PC-9 (cell line): ENCODE measurements around the gene TMEM59L. TPM values are rescaled to one million over a fixed set of nuclear protein-coding genes. Genes with fewer than 3 reads are reported as not detected.
A peak's percentile ranks its signal among the peaks of the same experiment; 100 is the strongest.

Experiments used
- BruUV-seq: library from RNA; stranded (reverse); fragments of 400-500 nt; replicated peaks from 2 replicates; lab custom pipeline; 2021; lab: Mats Ljungman, UMichigan
- CTCF ChIA-PET: fragments of 300-600 bp; sonication (Branson Sonifier 250); formaldehyde crosslinking; loops from one replicate; lab custom pipeline; 2022; ENCODE audit warnings: antibody characterized with exemption; lab: Charles Lee
- POLR2A ChIA-PET: fragments of 300-600 bp; sonication (Branson Sonifier 250); formaldehyde crosslinking; loops from one replicate; lab custom pipeline; 2022; ENCODE audit warnings: antibody characterized with exemption; ENCODE audit not compliant: unreplicated experiment; lab: Charles Lee
- DNase-seq, 2 experiments: peaks; one replicate each; pipeline versions ENCODE4 v3.0.0 to v3.0.0-alpha.2; 2015 to 2022; ENCODE audit warnings: mixed read lengths in 1 of 2
- H2AFZ ChIP-seq: fragments of 200-600 bp; sonication (generic); 2 replicates; pipeline ENCODE4 v1.8.1; 2017; ENCODE audit warnings: antibody characterized with exemption
- H3F3A ChIP-seq: fragments of 200-600 bp; sonication (generic); 2 replicates; pipeline ENCODE4 v1.8.1; 2017; ENCODE audit warnings: antibody characterized with exemption, mild to moderate bottlenecking, low read depth; ENCODE audit not compliant: insufficient read depth
- H3K27ac ChIP-seq: fragments of 200-600 bp; sonication (generic); 2 replicates; pipeline ENCODE4 v1.6.1; 2016; ENCODE audit warnings: mixed run types
- H3K27me3 ChIP-seq: fragments of 200-600 bp; sonication (generic); 2 replicates; pipeline ENCODE4 v1.6.1; 2016; ENCODE audit warnings: low read depth, mixed run types; ENCODE audit not compliant: insufficient read depth
- H3K36me3 ChIP-seq: fragments of 200-600 bp; sonication (generic); 2 replicates; pipeline ENCODE4 v1.6.1; 2016; ENCODE audit warnings: low read depth, mixed run types
- H3K4me1 ChIP-seq: fragments of 200-600 bp; sonication (generic); replicated peaks from 2 replicates; pipeline ENCODE4 v1.6.1; 2016; ENCODE audit warnings: mixed run types; ENCODE audit not compliant: insufficient read depth
- H3K4me2 ChIP-seq: fragments of 200-600 bp; sonication (generic); 2 replicates; pipeline ENCODE4 v1.6.1; 2017; ENCODE audit warnings: mixed run types
- H3K4me3 ChIP-seq: fragments of 200-600 bp; sonication (generic); 2 replicates; pipeline ENCODE4 v1.6.1; 2016; ENCODE audit warnings: mixed run types
- H3K79me2 ChIP-seq: fragments of 200-600 bp; sonication (generic); 2 replicates; pipeline ENCODE4 v1.6.1; 2017; ENCODE audit warnings: low read depth, mixed run types
- H3K9me2 ChIP-seq: fragments of 200-600 bp; sonication (generic); 2 replicates; pipeline ENCODE4 v1.8.1; 2017; ENCODE audit warnings: mild to moderate bottlenecking; ENCODE audit not compliant: insufficient read depth
- H3K9me3 ChIP-seq: fragments of 200-600 bp; sonication (generic); 2 replicates; pipeline ENCODE4 v1.8.1; 2016; ENCODE audit warnings: low read depth; ENCODE audit not compliant: insufficient read depth
- H4K20me1 ChIP-seq: fragments of 200-600 bp; sonication (generic); 2 replicates; pipeline ENCODE4 v1.8.1; 2017; ENCODE audit not compliant: insufficient read depth
- EZH2 ChIP-seq: fragments of 200-600 bp; sonication (generic); IDR thresholded peaks from 2 replicates; pipeline ENCODE4 v1.8.0; 2017; ENCODE audit warnings: antibody characterized with exemption, low read depth
- intact Hi-C: fragments of 100-400 bp; cut with micrococcal nuclease; formaldehyde crosslinking; loops from one replicate; pipeline ENCODE4 v1.10.0; 2022; ENCODE audit not compliant: unreplicated experiment
- total RNA-seq: library from RNA; stranded (reverse); gene quantifications from 2 replicates; pipeline ENCODE4 v1.2.3, GENCODE V29; 2021
- TF ChIP-seq, protein P1 (sequence below): fragments of 200-600 bp; sonication (generic); conservative IDR thresholded peaks from 2 replicates; pipeline ENCODE4 v1.6.1; 2017; ENCODE audit warnings: mixed run types, antibody characterized with exemption, mild to moderate bottlenecking, moderate library complexity

Gene TMEM59L
- total RNA-seq, 1 experiment from 2014 or later = 0.65 TPM

GRCh38 chr19:18667531-18668251 lies 55.0 kb downstream of the TMEM59L start:
- no peaks in the 10 kb centered on the region for H3K4me1 ChIP-seq
- H4K20me1 ChIP-seq = 0 out of 2 replicates have a peak, but pooled peaks cover 5% of the 10 kb centered on the region
- H3K36me3 ChIP-seq = no peaks in the 10 kb centered on the region
- ChIA-PET POLR2A (no interaction called here), CTCF (no interaction called here)
- no peak overlapping the region for H3K27ac ChIP-seq
- no TSS peak for BruUV-seq
- no peaks in the 10 kb centered on the region for H3K79me2 ChIP-seq
- TF ChIP-seq, protein P1, sequence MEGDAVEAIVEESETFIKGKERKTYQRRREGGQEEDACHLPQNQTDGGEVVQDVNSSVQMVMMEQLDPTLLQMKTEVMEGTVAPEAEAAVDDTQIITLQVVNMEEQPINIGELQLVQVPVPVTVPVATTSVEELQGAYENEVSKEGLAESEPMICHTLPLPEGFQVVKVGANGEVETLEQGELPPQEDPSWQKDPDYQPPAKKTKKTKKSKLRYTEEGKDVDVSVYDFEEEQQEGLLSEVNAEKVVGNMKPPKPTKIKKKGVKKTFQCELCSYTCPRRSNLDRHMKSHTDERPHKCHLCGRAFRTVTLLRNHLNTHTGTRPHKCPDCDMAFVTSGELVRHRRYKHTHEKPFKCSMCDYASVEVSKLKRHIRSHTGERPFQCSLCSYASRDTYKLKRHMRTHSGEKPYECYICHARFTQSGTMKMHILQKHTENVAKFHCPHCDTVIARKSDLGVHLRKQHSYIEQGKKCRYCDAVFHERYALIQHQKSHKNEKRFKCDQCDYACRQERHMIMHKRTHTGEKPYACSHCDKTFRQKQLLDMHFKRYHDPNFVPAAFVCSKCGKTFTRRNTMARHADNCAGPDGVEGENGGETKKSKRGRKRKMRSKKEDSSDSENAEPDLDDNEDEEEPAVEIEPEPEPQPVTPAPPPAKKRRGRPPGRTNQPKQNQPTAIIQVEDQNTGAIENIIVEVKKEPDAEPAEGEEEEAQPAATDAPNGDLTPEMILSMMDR = no peak
- no peak for TF ChIP-seq EZH2
- H3K4me3 ChIP-seq = no peak overlapping the region
- peaks cover 3% of the 10 kb centered on the region for H3F3A ChIP-seq
- H3K27me3 ChIP-seq = no peaks in the 10 kb centered on the region
- no peak overlapping the region for H3K4me2 ChIP-seq
- peak in 1 of 2 experiments; percentile 27 for DNase-seq
- intact Hi-C loops = no loop called here
- no peaks in the 10 kb centered on the region for H3K9me2 ChIP-seq
- no peak overlapping the region for H2AFZ ChIP-seq
- no peaks in the 10 kb centered on the region for H3K9me3 ChIP-seq

DNA sequence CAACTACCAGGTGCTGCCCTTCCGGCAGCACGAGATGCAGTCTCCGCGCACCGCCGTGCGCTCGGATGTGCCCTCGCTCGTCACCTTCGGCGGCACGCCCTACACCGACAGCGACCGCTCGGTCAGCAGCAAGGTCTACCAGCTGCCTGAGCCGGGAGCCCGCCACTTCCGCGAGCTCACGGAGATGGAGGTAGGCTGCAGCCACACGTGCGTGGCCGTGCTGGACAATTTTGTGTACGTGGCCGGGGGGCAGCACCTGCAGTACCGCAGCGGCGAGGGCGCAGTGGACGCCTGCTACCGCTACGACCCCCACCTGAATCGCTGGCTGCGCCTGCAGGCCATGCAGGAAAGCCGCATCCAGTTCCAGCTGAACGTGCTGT lies 55.6 kb downstream of the TMEM59L start:
- 0 out of 2 replicates have a peak, but pooled peaks cover 5% of the 10 kb centered on the region for H4K20me1 ChIP-seq
- H2AFZ ChIP-seq = no peak overlapping the region
- no peaks in the 10 kb centered on the region for H3K4me1 ChIP-seq
- H3K9me3 ChIP-seq = no peaks in the 10 kb centered on the region
- POLR2A ChIA-PET = no interaction called here
- no peaks in the 10 kb centered on the region for H3K79me2 ChIP-seq
- H3K27ac ChIP-seq = no peak overlapping the region
- H3F3A ChIP-seq = peaks cover 3% of the 10 kb centered on the region
- no peak overlapping the region for H3K4me3 ChIP-seq
- no peaks in the 10 kb centered on the region for H3K36me3 ChIP-seq
- BruUV-seq = no TSS peak
- no peak for TF ChIP-seq EZH2
- TF ChIP-seq, protein P1 = no peak
- H3K9me2 ChIP-seq = no peaks in the 10 kb centered on the region
- CTCF ChIA-PET = no interaction called here
- DNase-seq = no peak
- no peaks in the 10 kb centered on the region for H3K27me3 ChIP-seq
- H3K4me2 ChIP-seq = no peak overlapping the region
- intact Hi-C loops = no loop called here

GRCh38 chr19:18668744-18669523 lies 56.3 kb downstream of the TMEM59L start:
- no peaks in the 10 kb centered on the region for H3K9me2 ChIP-seq
- TF ChIP-seq, protein P1 = no peak
- no TSS peak for BruUV-seq
- 0 out of 2 replicates have a peak, but pooled peaks cover 5% of the 10 kb centered on the region for H4K20me1 ChIP-seq
- no peak overlapping the region for H3K4me2 ChIP-seq
- H3F3A ChIP-seq = peaks cover 3% of the 10 kb centered on the region
- H3K27me3 ChIP-seq = no peaks in the 10 kb centered on the region
- H3K4me3 ChIP-seq = no peak overlapping the region
- H3K79me2 ChIP-seq = no peaks in the 10 kb centered on the region
- CTCF ChIA-PET = no interaction called here
- no peak overlapping the region for H3K27ac ChIP-seq
- POLR2A ChIA-PET = no interaction called here
- no peak overlapping the region for H2AFZ ChIP-seq
- peak in 1 of 2 experiments; percentile 12 for DNase-seq
- H3K36me3 ChIP-seq = no peaks in the 10 kb centered on the region
- intact Hi-C loops = no loop called here
- H3K4me1 ChIP-seq = no peaks in the 10 kb centered on the region; the same call in 1 of the 2 replicates
- H3K9me3 ChIP-seq = no peaks in the 10 kb centered on the region
